HG03064 (cell line): Measurements from ENCODE around the gene PTPRN.
A peak's percentile ranks its signal among the peaks of the same experiment; 100 is the strongest.
"Not testable (repeated sequence)": the region's sequence is repeated elsewhere in the genome, so short reads cannot be mapped to it uniquely, and the experiment has no call there.

Source experiments
- ATAC-seq: cut with Tn5 transposase; IDR thresholded peaks from one replicate; pipeline ENCODE4 v1.9.1; 2021; ENCODE audit warnings: low read depth; ENCODE audit not compliant: unreplicated experiment

The PTPRN gene

DNA sequence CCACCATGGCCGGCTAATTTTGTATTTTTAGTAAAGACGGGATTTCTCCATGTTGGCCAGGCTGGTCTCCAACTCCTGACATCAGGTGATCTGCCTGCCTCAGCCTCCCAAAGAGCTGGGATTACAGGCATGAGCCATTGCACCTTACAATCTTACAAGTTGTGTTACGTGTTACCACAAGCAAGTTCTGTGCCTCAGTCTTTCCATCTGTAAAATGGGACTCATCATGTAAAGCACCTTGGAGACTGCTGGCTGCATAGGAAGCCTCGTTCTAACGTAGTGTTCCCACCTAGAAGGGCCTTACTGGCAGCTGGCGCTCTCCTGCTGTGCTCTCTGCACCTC, 20.0 kb downstream of the PTPRN start:
- no peak for ATAC-seq

GRCh38 chr2:219287580-219288265, 21.5 kb downstream of the PTPRN start:
- ATAC-seq: no peak

- not testable (repeated sequence) for ATAC-seq
Measured at GRCh38 chr2:219287116-219287440, 22.1 kb downstream of the PTPRN start.

DNA sequence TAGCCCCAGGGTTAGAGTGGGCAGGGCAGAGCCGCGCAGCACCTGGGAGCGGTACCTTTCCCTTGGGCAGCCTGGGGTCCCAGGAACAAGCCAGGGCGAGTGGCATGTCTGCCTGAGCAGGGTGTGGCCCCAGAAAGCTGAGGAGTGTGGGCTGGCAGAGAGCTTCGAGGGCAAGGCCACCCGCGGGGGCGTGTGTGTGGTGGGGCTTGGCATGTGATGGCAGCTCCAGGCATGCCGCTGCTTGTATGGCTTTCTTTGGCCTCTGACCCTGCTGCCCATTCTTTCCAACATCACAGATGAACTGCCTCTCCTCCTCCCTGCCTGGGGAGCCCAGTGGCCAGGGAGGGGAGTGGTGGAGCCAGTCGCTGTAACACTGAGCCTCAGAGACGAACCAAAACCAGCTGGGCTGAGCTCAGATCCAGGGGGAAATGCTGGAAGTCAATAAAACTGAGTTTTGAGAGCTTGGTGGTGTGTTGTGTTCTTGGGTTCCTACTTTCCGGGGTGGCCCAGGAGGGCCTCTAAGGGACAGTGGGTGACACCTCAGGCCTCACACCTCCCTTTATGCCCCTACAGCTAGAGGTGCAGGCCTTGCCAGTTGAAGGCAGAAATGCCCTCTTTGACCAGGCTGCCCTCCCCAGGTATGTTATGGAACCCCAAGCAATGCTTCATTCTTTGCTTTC, 22.6 kb downstream of the PTPRN start:
- ATAC-seq: no peak

- ATAC-seq: no peak
Measured at GRCh38 chr2:219285894-219286425, 23.2 kb downstream of the PTPRN start.

DNA sequence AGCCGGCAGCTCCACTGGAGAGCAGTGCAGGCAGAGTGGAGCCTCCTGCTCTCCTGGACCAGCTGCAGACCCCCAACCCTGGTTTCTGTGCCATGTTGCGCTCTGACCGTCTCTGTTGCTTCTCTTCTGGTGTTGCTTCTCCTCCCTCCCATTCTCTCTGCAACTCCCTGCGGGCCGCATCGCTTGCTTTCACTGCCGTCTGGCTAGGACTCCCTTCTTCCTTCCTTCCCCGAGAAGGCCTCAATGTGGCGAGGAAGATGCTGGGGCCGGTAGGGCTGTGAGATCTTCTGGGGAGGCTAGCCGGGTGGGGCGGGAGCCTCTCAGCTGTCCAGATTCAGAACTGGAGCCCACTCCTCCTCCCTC, 23.8 kb downstream of the PTPRN start:
- ATAC-seq: no peak

DNA sequence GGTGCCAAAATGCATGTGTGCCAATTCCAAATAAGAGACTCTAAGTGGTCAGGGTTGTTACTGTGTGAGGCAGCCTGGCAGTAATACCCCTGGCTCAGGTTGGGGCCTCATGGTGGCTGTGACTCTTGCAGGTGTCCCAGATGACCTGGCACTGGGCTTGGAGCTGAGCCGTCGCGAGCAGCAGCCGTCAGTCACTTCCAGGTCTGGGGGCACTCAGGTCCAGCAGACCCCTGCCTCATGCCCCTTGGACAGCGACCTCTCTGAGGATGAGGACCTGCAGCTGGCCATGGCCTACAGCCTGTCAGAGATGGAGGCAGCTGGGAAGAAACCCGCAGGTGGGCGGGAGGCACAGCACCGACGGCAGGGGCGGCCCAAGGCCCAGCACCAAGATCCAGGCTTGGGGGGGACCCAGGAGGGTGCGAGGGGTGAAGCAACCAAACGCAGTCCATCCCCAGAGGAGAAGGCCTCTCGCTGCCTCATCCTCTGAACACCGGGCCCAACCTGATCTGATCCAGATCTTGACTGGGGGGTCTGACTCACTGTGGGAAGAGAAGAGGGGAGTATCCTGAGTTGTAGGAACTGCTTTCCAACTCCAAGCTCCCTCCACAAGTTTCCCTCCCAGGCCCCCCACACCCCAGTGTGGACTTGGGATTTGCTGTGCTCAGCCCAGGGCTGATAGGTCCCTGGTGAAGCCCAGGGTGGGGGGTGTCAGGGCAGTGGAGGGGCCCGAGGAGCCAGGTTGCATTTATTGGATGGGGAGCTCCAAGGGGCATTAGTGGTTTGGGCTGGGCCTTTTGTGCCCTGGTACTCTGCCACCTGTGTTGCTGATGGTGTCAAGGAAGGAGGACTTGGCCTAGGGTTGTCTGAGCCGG, 24.5 kb downstream of the PTPRN start:
- ATAC-seq: no peak

DNA sequence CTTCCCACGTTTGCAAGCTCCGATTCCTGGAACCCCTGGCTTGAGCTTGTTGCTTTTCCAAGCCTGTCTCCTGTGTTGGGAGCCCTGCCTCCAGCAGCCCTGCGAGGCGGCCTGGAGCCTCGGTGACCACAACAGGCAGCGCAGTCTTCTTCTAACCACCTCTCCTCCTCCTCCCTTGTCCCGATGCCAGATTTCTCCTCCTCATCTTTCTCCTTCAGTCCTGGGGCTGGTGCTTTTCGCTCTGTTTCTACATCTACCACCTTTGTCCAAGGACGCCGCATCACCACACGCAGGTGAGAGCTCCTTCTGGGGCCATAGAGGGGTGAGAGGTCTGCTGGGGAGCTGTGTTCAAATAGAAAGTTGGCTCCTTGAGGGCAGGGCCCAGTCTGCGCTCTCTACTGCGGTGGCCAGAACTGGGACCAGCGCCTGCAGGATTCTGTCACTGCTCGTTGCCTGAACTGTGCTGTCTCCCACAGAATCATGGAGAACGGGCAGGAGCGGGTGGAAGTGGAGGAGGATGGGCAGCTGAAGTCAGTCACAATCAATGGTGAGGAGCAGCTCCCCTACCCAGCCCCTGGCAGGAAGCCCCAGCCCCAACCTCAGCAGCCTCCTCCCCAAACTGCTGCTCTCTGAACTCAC, 26.1 kb downstream of the PTPRN start:
- ATAC-seq: no peak

- no peak for ATAC-seq
Measured at GRCh38 chr2:219282375-219282774, 26.8 kb downstream of the PTPRN start.

- ATAC-seq: no peak
Measured at GRCh38 chr2:219281588-219281987, 27.6 kb downstream of the PTPRN start.

GRCh38 chr2:219280651-219281050, 28.6 kb downstream of the PTPRN start:
- ATAC-seq: no peak

DNA sequence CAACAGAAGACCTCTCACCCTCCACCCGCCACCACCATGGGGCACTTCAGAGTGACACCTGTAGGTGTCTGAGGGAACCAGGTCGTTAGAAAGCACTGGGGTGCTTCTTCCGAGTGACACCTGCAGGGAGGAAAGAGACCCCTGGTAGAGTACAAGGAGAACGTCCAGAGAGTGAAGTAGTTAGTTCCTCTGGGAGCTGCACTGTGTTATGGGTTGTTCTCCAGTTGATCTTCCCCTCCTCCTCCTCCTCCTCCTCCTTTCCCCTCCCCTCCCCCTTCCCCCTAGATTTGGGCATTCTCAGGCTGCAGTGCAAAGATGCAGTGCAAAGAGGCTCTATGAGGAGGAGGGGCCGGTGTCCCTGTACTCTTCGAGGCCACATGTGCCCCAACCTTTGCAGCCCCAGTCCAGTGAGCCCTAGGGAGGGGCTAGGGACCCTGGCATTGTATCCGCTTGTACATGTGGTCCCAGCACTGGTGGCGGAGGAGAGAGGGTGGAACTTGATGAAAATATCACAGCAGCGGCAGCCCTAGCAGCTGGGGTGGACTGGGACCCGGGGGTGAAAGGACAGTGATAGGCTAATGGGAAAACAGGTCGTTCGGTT, 29.2 kb downstream of the PTPRN start:
- no peak for ATAC-seq

GRCh38 chr2:219279151-219279915, 29.9 kb downstream of the PTPRN start, which contains the start of gene DNAJB2:
TSS of gene DNAJB2 (plus strand) at chr2:219279366. CDS start at chr2:219279834, 468 bp downstream.
- ATAC-seq: peak; percentile 90

GRCh38 chr2:219278655-219279150, 30.5 kb downstream of the PTPRN start:
- no peak for ATAC-seq

GRCh38 chr2:219277703-219278654, 31.2 kb downstream of the PTPRN start:
- no peak for ATAC-seq

- ATAC-seq: no peak
Measured at GRCh38 chr2:219274361-219274921, 34.8 kb downstream of the PTPRN start.

DNA sequence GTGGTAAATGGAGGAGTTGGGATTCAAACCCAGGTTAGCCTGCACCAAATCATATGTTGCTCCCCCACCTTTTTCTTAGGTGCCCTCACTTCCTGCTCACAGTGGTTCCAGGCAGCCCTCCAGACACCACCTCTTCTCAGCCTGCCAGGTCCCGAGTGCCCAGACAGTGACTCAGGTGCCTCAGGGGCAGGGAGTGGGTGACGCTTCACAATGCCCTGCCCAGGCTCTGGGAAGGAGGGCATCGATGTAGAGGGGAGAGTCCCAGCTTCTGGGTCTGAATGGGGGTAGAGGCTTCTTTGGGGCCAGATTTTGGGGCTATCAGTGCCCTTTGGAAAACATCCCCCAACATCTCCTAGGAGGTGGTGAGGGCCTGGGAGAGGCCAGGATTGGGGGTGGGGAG, 35.3 kb downstream of the PTPRN start:
- ATAC-seq: no peak

DNA sequence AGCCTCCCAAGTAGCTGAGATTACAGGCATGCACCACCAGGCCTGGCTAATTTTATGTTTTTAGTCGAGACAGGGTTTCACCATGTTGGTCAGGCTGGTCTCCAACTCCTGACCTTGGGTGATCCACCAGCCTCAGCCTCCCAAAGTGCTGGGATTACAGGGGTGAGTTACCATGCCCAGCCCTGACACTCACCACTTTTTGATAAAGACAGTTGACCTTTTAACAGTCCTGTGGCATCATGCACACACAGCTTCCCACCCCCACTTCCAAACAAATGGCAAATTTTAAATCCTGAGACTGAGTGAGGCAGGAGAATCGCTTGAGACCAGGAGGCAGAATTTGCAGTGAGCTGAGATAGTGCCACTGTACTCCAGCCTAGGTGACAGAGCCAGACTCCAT, 36.2 kb downstream of the PTPRN start:
- no peak for ATAC-seq
